Astrocyte of the spinal cord (primary cell): ENCODE measurements around the gene KRT23.
"Not testable (repeated sequence)": the region's sequence is repeated elsewhere in the genome, so short reads cannot be mapped to it uniquely, and the experiment has no call there.

Experiments used
- DNase-seq: peaks from one replicate; pipeline ENCODE4 v3.0.0; 2011; ENCODE audit warnings: low read depth, low spot score
- H3K4me3 ChIP-seq: 2 replicates; pipeline ENCODE4 v1.5.1; 2011; ENCODE audit warnings: low read depth, mild to moderate bottlenecking, low read length, moderate library complexity
- CTCF ChIP-seq: IDR thresholded peaks from 2 replicates; pipeline ENCODE4 v1.5.1; 2012; ENCODE audit warnings: low read depth, mild to moderate bottlenecking, low read length, inconsistent platforms
- in situ Hi-C: cut with HindIII; loops from 2 replicates; pipeline ENCODE4 v1.10.0; 2017; ENCODE audit warnings: low sequenced_read_pairs

Gene KRT23

GRCh38 chr17:40932608-40933007, 4.8 kb downstream of the KRT23 start:
- DNase-seq: no peak
- no peak overlapping the region for H3K4me3 ChIP-seq
- TF ChIP-seq CTCF: no peak
- in situ Hi-C loops: no loop called here

- in situ Hi-C loops: no loop called here
- TF ChIP-seq CTCF: no peak
These were observed 6.1 kb downstream of the KRT23 start for GRCh38 chr17:40931311-40931710.

GRCh38 chr17:40926341-40926740, 11.1 kb downstream of the KRT23 start:
- no peak overlapping the region for H3K4me3 ChIP-seq
- no peak for TF ChIP-seq CTCF
- DNase-seq: no peak
- in situ Hi-C loops: no loop called here

More at GRCh38 chr17:40931311-40931710, 6.1 kb downstream of the KRT23 start:
- H3K4me3 ChIP-seq: no peak overlapping the region
- DNase-seq: no peak

- peak; percentile 84 for DNase-seq
- no peak overlapping the region for H3K4me3 ChIP-seq
- no peak for TF ChIP-seq CTCF
- in situ Hi-C loops: no loop called here
These were observed 15.2 kb downstream of the KRT23 start for GRCh38 chr17:40922239-40922638.

- H3K4me3 ChIP-seq: no peak overlapping the region
- TF ChIP-seq CTCF: no peak
- in situ Hi-C loops: no loop called here
- no peak for DNase-seq
These were observed 16.4 kb downstream of the KRT23 start for GRCh38 chr17:40921026-40921425.

GRCh38 chr17:40917116-40917515, 20.3 kb downstream of the KRT23 start:
- DNase-seq, in situ Hi-C loops, H3K4me3 ChIP-seq: not testable (repeated sequence)

- in situ Hi-C loops: no loop called here
- TF ChIP-seq CTCF: no peak
- no peak overlapping the region for H3K4me3 ChIP-seq
- no peak for DNase-seq
These were observed 21.1 kb downstream of the KRT23 start for GRCh38 chr17:40916366-40916765.
